Vagina (tissue), 2 donors: ENCODE measurements around the gene NRXN3. TPM values are rescaled to one million over a fixed set of nuclear protein-coding genes. Genes with fewer than 3 reads are reported as not detected.

Experiments
- DNase-seq, 2 donors: peaks; one replicate each; pipeline ENCODE4 v3.0.0-alpha.2; 2017; ENCODE audit errors: extremely low spot score in 2 of 2
- H3K27ac ChIP-seq: fragments of 200-600 bp; sonication (generic); one replicate; pipeline ENCODE4 v1.5.1; 2019
- H3K27me3 ChIP-seq: fragments of 200-600 bp; sonication (generic); one replicate; pipeline ENCODE4 v1.5.1; 2019
- H3K36me3 ChIP-seq, 2 donors: fragments of 200-600 bp; sonication (generic); one replicate each; pipeline ENCODE4 v1.5.1; 2017 to 2019
- H3K4me1 ChIP-seq: fragments of 200-600 bp; sonication (generic); one replicate; pipeline ENCODE4 v1.5.1; 2019
- H3K4me3 ChIP-seq, 2 donors: fragments of 200-600 bp; sonication (generic); 1 replicate in 1 of 2; 2 replicates in 1 of 2; pipeline ENCODE4 v1.5.1; 2016 to 2019
- H3K9me3 ChIP-seq: fragments of 200-600 bp; sonication (generic); one replicate; pipeline ENCODE4 v1.5.1; 2019
- CTCF ChIP-seq, 3 experiments: fragments of 450-650 bp in 2 of 3; fragments of 200-600 bp in 1 of 3; sonication (generic) in 1 of 3; IDR thresholded peaks; one replicate each; pipeline ENCODE4 v1.5.1; 2017 to 2019; ENCODE audit warnings: antibody characterized with exemption in 3 of 3, mild to moderate bottlenecking in 2 of 3, moderate library complexity in 2 of 3
- POLR2A ChIP-seq, 2 donors: fragments of 450-650 bp; IDR thresholded peaks; one replicate each; pipeline ENCODE4 v1.6.1; 2017; ENCODE audit warnings: antibody characterized with exemption in 2 of 2, mild to moderate bottlenecking in 2 of 2, moderate library complexity in 2 of 2
- POLR2AphosphoS5 ChIP-seq, 2 donors: sonication (generic); formaldehyde crosslinking; IDR thresholded peaks; one replicate each; pipeline ENCODE4 v1.9.0; 2017; ENCODE audit warnings: antibody characterized with exemption in 2 of 2, mild to moderate bottlenecking in 2 of 2, low read depth in 1 of 2; ENCODE audit not compliant: insufficient read depth in 1 of 2
- intact Hi-C: fragments of 100-400 bp; cut with DNase I; formaldehyde crosslinking; loops from one replicate; pipeline ENCODE4 v1.15.1; 2023
- total RNA-seq: library from RNA; depleted of rRNA; stranded (reverse); fragments of >200 nt; gene quantifications from one replicate; pipeline ENCODE4 v1.2.3, GENCODE V29; 2016

The NRXN3 gene
- total RNA-seq, 1 donor from 2014 or later: 4.7 TPM

- DNase-seq: no peak
- TF ChIP-seq POLR2A (IDR thresholded peaks at IDR 0.05) (no peak), POLR2AphosphoS5 (IDR thresholded peaks at IDR 0.05; ENCODE audit: insufficient read depth in 1 of 2, low read depth in 1 of 2) (no peak), CTCF (IDR thresholded peaks at IDR 0.05) (no peak)
- no peak overlapping the region for H3K4me3 ChIP-seq
- H3K27me3 ChIP-seq: no peaks in the 10 kb centered on the region
- H3K9me3 ChIP-seq: no peaks in the 10 kb centered on the region
- no peaks in the 10 kb centered on the region for H3K36me3 ChIP-seq
- no peak overlapping the region for H3K27ac ChIP-seq
- no peaks in the 10 kb centered on the region for H3K4me1 ChIP-seq
- intact Hi-C loops: no loop called here
Measured at GRCh38 chr14:79728331-79728730, 1558.2 kb downstream of the NRXN3 start.

- Histone ChIP-seq H3K9me3 (no peaks in the 10 kb centered on the region), H3K36me3 (no peaks in the 10 kb centered on the region), H3K27ac (no peak overlapping the region), H3K4me3 (no peak overlapping the region), H3K4me1 (no peaks in the 10 kb centered on the region), H3K27me3 (no peaks in the 10 kb centered on the region)
- TF ChIP-seq POLR2A (IDR thresholded peaks at IDR 0.05) (no peak), POLR2AphosphoS5 (IDR thresholded peaks at IDR 0.05; ENCODE audit: insufficient read depth in 1 of 2, low read depth in 1 of 2) (no peak), CTCF (IDR thresholded peaks at IDR 0.05) (no peak)
- no peak for DNase-seq
- intact Hi-C loops: no loop called here
Measured at GRCh38 chr14:79729731-79730130, 1559.6 kb downstream of the NRXN3 start.

GRCh38 chr14:79730196-79730595 lies 1560.0 kb downstream of the NRXN3 start:
- TF ChIP-seq CTCF (IDR thresholded peaks at IDR 0.05) (no peak), POLR2AphosphoS5 (IDR thresholded peaks at IDR 0.05; ENCODE audit: insufficient read depth in 1 of 2, low read depth in 1 of 2) (no peak), POLR2A (IDR thresholded peaks at IDR 0.05) (no peak)
- intact Hi-C loops: no loop called here
- no peaks in the 10 kb centered on the region for H3K9me3 ChIP-seq
- DNase-seq: no peak
- no peak overlapping the region for H3K4me3 ChIP-seq
- H3K27ac ChIP-seq: no peak overlapping the region
- no peaks in the 10 kb centered on the region for H3K36me3 ChIP-seq
- H3K27me3 ChIP-seq: no peaks in the 10 kb centered on the region
- H3K4me1 ChIP-seq: no peaks in the 10 kb centered on the region

- Histone ChIP-seq H3K9me3 (no peaks in the 10 kb centered on the region), H3K27me3 (no peaks in the 10 kb centered on the region), H3K4me1 (no peaks in the 10 kb centered on the region), H3K27ac (no peak overlapping the region), H3K36me3 (no peaks in the 10 kb centered on the region), H3K4me3 (no peak overlapping the region)
- intact Hi-C loops: no loop called here
- TF ChIP-seq POLR2AphosphoS5 (IDR thresholded peaks at IDR 0.05; ENCODE audit: insufficient read depth in 1 of 2, low read depth in 1 of 2) (no peak), CTCF (IDR thresholded peaks at IDR 0.05) (no peak), POLR2A (IDR thresholded peaks at IDR 0.05) (no peak)
- no peak for DNase-seq
Measured at GRCh38 chr14:79730953-79731352, 1560.8 kb downstream of the NRXN3 start.

GRCh38 chr14:79732911-79733655 lies 1562.9 kb downstream of the NRXN3 start:
- Histone ChIP-seq H3K36me3 (no peaks in the 10 kb centered on the region), H3K4me3 (no peak overlapping the region), H3K4me1 (no peaks in the 10 kb centered on the region), H3K9me3 (no peaks in the 10 kb centered on the region), H3K27me3 (no peaks in the 10 kb centered on the region), H3K27ac (no peak overlapping the region)
- TF ChIP-seq CTCF (IDR thresholded peaks at IDR 0.05) (no peak), POLR2A (IDR thresholded peaks at IDR 0.05) (no peak), POLR2AphosphoS5 (IDR thresholded peaks at IDR 0.05; ENCODE audit: insufficient read depth in 1 of 2, low read depth in 1 of 2) (no peak)
- no peak for DNase-seq
- intact Hi-C loops: no loop called here
